Measurements from ENCODE around the gene TFEB. TPM values are rescaled to one million over a fixed set of nuclear protein-coding genes. Genes with fewer than 3 reads are reported as not detected.

TFEB gene
- total RNA-seq, 1 experiment from 2014 or later = 1.8 TPM

DNA sequence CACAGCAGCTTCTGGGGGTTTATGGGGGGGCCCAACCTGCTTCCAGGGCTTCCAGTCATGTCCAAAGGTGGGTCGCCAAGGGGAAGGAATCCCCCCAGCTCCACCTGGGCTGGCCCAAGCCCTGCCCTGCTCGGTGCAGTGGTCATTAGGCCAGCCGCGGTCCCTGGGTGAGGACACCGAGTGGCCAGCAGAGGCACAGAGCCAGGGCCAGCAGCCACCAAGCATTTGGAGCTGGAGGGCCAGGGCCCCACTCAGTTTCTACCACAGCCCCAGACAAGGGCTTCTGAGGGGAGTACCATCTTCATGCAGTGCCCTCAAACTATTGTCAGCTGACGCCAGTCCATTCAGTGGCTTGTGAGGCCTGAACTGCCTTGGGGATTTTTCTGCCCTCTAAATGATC, 39.6 kb downstream of the TFEB start:
- POLR2A ChIA-PET (ENCODE audit: low non-redundant PET) = no interaction called here
- CTCF ChIA-PET = interaction anchor here (0.6 kb wide), 1 partner anchor 228 kb away, joined by 4 read pairs; no protein-coding TSS in a partner anchor
- no peaks in the 10 kb centered on the region for H3K9me3 ChIP-seq (ENCODE audit: low read depth, low read length, poor library complexity, severe bottlenecking)
- no TSS peak for BruUV-seq (replicated peaks)
- H3K27me3 ChIP-seq (replicated peaks; ENCODE audit: insufficient read depth, low read depth, low read length, poor library complexity) = no peaks in the 10 kb centered on the region
- intact Hi-C loops (cut with micrococcal nuclease; ENCODE audit: unreplicated experiment) = no loop called here
- H3K27ac ChIP-seq (ENCODE audit: low read depth, low read length, poor library complexity, severe bottlenecking) = no peak overlapping the region
- TF ChIP-seq, protein P1, sequence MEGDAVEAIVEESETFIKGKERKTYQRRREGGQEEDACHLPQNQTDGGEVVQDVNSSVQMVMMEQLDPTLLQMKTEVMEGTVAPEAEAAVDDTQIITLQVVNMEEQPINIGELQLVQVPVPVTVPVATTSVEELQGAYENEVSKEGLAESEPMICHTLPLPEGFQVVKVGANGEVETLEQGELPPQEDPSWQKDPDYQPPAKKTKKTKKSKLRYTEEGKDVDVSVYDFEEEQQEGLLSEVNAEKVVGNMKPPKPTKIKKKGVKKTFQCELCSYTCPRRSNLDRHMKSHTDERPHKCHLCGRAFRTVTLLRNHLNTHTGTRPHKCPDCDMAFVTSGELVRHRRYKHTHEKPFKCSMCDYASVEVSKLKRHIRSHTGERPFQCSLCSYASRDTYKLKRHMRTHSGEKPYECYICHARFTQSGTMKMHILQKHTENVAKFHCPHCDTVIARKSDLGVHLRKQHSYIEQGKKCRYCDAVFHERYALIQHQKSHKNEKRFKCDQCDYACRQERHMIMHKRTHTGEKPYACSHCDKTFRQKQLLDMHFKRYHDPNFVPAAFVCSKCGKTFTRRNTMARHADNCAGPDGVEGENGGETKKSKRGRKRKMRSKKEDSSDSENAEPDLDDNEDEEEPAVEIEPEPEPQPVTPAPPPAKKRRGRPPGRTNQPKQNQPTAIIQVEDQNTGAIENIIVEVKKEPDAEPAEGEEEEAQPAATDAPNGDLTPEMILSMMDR (conservative IDR thresholded peaks at IDR 0.05; ENCODE audit: low read depth, low read length) = no peak
- no peak for TF ChIP-seq EZH2 (IDR thresholded peaks at IDR 0.05; ENCODE audit: borderline replicate concordance, low read depth, low read length, poor library complexity, severe bottlenecking)
- no peaks in the 10 kb centered on the region for H3K36me3 ChIP-seq (ENCODE audit: insufficient read depth, low read length, poor library complexity, severe bottlenecking)
- H3K4me1 ChIP-seq (ENCODE audit: insufficient read depth, low read length, poor library complexity, severe bottlenecking) = peaks cover 17% of the 10 kb centered on the region
- H3K4me3 ChIP-seq (ENCODE audit: low read depth, low read length, poor library complexity, severe bottlenecking) = no peak overlapping the region
- no peak for DNase-seq (ENCODE audit: low spot score)

DNA sequence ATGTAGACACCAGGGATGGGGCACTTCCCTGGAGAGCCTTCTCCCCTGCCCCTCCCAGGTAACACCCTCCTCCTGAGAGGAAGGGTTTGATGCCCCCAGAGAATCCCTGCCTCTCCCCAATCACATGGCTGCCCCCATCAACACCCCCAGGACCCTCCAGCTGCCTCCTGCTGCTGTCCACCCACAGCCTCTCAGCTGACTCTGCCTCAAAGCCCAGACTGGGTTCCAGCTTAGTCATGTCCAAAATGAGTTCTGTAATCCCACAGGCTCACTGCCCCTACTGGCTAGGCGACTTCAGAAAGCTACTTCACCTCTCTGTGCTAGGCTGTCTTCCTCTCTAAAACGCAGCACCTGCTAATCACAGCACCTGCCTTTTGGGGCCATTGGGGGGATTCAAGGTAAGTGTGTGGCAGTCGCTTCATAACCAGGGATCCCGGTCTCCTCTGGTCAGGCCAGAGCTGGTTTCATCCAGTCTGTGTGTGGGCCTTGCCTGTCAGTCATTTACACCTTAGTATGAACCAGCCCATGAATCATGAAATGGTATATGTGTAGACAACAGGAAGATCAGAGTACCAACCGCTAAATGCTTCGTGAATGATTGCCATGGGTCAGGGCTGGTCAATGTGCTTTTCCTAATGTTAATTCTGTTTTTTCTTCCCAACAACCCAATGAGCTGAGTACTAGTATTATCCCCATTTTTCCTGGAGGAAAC, 40.4 kb downstream of the TFEB start:
- no peak for TF ChIP-seq EZH2 (IDR thresholded peaks at IDR 0.05; ENCODE audit: borderline replicate concordance, low read depth, low read length, poor library complexity, severe bottlenecking)
- TF ChIP-seq, protein P1 (conservative IDR thresholded peaks at IDR 0.05; ENCODE audit: low read depth, low read length) = no peak
- ChIA-PET POLR2A (ENCODE audit: low non-redundant PET) (no interaction called here), CTCF (interaction anchor here (1.6 kb wide), 1 partner anchor 11 kb away, joined by 3 read pairs; no protein-coding TSS in a partner anchor)
- no peak overlapping the region for H3K4me3 ChIP-seq (ENCODE audit: low read depth, low read length, poor library complexity, severe bottlenecking)
- H3K36me3 ChIP-seq (ENCODE audit: insufficient read depth, low read length, poor library complexity, severe bottlenecking) = no peaks in the 10 kb centered on the region
- peaks cover 17% of the 10 kb centered on the region for H3K4me1 ChIP-seq (ENCODE audit: insufficient read depth, low read length, poor library complexity, severe bottlenecking)
- H3K9me3 ChIP-seq (ENCODE audit: low read depth, low read length, poor library complexity, severe bottlenecking) = no peaks in the 10 kb centered on the region
- intact Hi-C loops (cut with micrococcal nuclease; ENCODE audit: unreplicated experiment) = no loop called here
- no peak overlapping the region for H3K27ac ChIP-seq (ENCODE audit: low read depth, low read length, poor library complexity, severe bottlenecking)
- BruUV-seq (replicated peaks) = no TSS peak
- no peaks in the 10 kb centered on the region for H3K27me3 ChIP-seq (replicated peaks; ENCODE audit: insufficient read depth, low read depth, low read length, poor library complexity)
- no peak for DNase-seq (ENCODE audit: low spot score)

DNA sequence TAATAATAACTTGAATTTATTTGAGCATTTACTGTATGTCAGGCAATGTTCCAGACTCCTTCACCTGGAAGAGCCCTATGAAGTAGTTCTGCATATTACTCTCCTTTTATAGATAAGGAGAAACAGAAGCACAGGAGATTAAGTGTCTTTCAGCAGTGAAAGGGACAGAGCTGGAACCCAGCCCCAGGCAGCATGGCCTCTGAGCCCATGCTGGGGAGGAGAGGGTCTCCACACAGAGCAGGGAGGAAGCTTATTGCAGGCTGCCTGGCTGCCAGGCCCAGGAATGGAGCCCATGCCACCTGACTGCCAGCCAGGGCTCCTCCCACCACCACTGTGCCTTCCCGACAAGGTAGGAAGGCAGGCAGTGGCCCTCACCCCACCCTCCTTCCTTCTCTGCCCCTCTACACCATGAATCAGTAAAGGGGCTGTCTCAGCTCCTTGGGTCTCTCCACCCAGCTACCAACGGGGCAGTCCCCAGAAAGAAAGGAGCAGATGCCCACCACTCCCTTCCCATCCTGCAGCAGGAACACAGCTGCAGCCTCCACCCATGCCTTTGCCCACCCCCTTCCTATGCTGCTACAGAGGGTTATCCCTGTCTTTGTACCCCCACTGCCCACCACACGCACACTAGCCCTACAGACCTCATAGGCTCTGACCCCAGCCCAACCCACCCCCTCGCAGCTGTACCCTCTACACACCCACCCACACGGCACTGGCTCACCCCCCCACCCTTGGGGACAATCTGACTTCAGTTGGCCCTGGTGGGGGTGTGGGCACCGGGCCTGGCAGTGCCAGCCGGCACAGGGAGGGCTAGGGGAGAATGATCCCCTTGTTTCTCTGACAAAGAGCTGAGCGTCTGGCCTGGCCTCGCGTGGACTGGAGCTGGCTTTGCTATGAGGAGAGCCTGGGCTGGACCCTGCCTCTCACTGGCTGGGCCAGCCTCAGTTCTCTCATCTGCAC, 41.8 kb downstream of the TFEB start:
- BruUV-seq (replicated peaks) = no TSS peak
- Histone ChIP-seq H3K4me3 (ENCODE audit: low read depth, low read length, poor library complexity, severe bottlenecking) (no peak overlapping the region), H3K27ac (ENCODE audit: low read depth, low read length, poor library complexity, severe bottlenecking) (no peak overlapping the region), H3K9me3 (ENCODE audit: low read depth, low read length, poor library complexity, severe bottlenecking) (no peaks in the 10 kb centered on the region), H3K27me3 (replicated peaks; ENCODE audit: insufficient read depth, low read depth, low read length, poor library complexity) (no peaks in the 10 kb centered on the region), H3K4me1 (ENCODE audit: insufficient read depth, low read length, poor library complexity, severe bottlenecking) (peaks cover 17% of the 10 kb centered on the region), H3K36me3 (ENCODE audit: insufficient read depth, low read length, poor library complexity, severe bottlenecking) (no peaks in the 10 kb centered on the region)
- intact Hi-C loops (cut with micrococcal nuclease; ENCODE audit: unreplicated experiment) = no loop called here
- POLR2A ChIA-PET (ENCODE audit: low non-redundant PET) = no interaction called here
- no peak for DNase-seq (ENCODE audit: low spot score)
- CTCF ChIA-PET = interaction anchor here (1.6 kb wide), 1 partner anchor 10 kb away, joined by 3 read pairs; no protein-coding TSS in a partner anchor
- no peak for TF ChIP-seq EZH2 (IDR thresholded peaks at IDR 0.05; ENCODE audit: borderline replicate concordance, low read depth, low read length, poor library complexity, severe bottlenecking)
- TF ChIP-seq, protein P1 (conservative IDR thresholded peaks at IDR 0.05; ENCODE audit: low read depth, low read length) = no peak
